NB4 (cell line): Measurements from ENCODE around the gene TTBK2.

Experiments
- DNase-seq: peaks from one replicate; pipeline ENCODE4 v3.0.0; 2010; ENCODE audit warnings: low read depth
- H3K4me3 ChIP-seq: one replicate; pipeline ENCODE4 v1.5.1; 2011; ENCODE audit warnings: mild to moderate bottlenecking, low read depth, low read length, moderate library complexity
- CTCF ChIP-seq: IDR thresholded peaks from one replicate; pipeline ENCODE4 v1.5.1; 2012; ENCODE audit warnings: low read depth, low read length
- MAX ChIP-seq: IDR thresholded peaks from 2 replicates; pipeline ENCODE4 v1.6.1; 2011; ENCODE audit warnings: low read depth, low read length
- MYC ChIP-seq: IDR thresholded peaks from 2 replicates; pipeline ENCODE4 v1.6.1; 2011; ENCODE audit warnings: low read depth, low read length
- POLR2A ChIP-seq: IDR thresholded peaks from 2 replicates; pipeline ENCODE4 v1.6.1; 2011; ENCODE audit warnings: mild to moderate bottlenecking; ENCODE audit not compliant: insufficient read length; ENCODE audit errors: extremely low read depth

The TTBK2 gene

GRCh38 chr15:42737529-42738328 lies 182.8 kb downstream of the TTBK2 start:
- no peak for DNase-seq
- TF ChIP-seq POLR2A (no peak), CTCF (no peak), MYC (no peak), MAX (no peak)
- peak overlapping the region; percentile 63 for H3K4me3 ChIP-seq

GRCh38 chr15:42736793-42737528 lies 183.6 kb downstream of the TTBK2 start, which contains the start of gene CDAN1:
CDAN1 (minus strand) TSS chr15:42737128; CDS start chr15:42737102, 26 bp downstream.
- peak; percentile 89 for DNase-seq

GRCh38 chr15:42736178-42736792 lies 184.3 kb downstream of the TTBK2 start:
- peak; percentile 44 for DNase-seq
- TF ChIP-seq MYC (no peak), POLR2A (no peak), MAX (no peak), CTCF (no peak)
- H3K4me3 ChIP-seq = peak overlapping the region; percentile 68

More at GRCh38 chr15:42736793-42737528, 183.6 kb downstream of the TTBK2 start, which contains the start of gene CDAN1:
- TF ChIP-seq POLR2A (peak; percentile 95), MYC (no peak)
- peak within 1 kb of the TSS; percentile 68 for H3K4me3 ChIP-seq

- DNase-seq = no peak
- TF ChIP-seq MYC (no peak), POLR2A (no peak), MAX (no peak), CTCF (no peak)
- H3K4me3 ChIP-seq = peak overlapping the region; percentile 67
Observed at GRCh38 chr15:42735382-42736165, 185.0 kb downstream of the TTBK2 start.

DNA sequence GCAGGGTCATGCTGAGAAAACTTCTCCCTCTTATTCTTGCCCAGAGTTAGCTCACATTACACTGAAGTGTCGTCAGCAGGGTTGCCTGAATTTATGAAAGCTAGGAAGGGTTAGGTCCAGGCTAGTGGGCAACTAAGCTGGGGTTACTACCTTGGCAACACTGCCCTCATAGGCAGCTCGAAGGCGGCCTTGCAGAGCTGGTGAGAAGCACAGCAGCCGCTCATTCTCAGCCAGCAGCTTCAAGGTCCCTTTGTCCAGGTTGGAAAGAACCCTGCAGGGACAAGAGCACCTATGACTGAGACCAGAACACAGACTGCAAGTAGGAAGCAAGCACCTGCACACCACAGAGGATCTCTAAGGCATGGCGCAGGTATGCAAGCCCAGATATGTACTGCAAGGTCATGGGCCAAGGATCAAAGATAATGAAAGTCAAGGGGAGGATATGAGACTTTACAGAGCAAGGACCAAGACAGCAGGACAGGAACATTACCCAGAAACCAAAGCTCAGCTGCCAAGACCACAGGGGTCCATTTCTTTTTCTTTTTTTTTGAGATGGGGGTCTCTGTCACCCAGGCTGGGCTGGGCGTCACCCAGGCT lies 186.4 kb downstream of the TTBK2 start:
- H3K4me3 ChIP-seq = no peak overlapping the region
- no peak for DNase-seq
- TF ChIP-seq POLR2A (no peak), CTCF (no peak), MAX (no peak), MYC (no peak)
